Measurements from ENCODE around the gene ACTR6.
"Not testable (repeated sequence)": the region's sequence is repeated elsewhere in the genome, so short reads cannot be mapped to it uniquely, and the experiment has no call there.

The ACTR6 gene

DNA sequence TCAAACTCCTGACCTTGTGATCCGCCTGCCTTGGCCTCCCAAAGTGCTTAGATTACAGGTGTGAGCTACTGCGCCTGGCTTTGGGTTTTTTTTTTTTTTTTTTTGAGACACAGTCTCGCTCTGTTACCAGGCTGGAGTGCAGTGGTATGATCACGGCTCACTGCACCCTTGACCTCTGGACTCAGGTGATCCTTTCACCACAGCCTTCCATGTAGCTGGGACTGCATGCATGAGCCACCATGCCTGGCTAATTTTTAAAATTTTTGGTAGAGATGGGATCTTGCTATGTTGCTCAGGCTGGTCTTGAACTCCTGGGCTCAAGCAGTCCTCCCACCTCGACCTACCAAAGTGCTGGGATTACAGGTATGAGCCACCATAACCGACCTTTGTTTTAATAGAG lies 21.6 kb downstream of the ACTR6 start:
- not testable (repeated sequence) for DNase-seq

DNA sequence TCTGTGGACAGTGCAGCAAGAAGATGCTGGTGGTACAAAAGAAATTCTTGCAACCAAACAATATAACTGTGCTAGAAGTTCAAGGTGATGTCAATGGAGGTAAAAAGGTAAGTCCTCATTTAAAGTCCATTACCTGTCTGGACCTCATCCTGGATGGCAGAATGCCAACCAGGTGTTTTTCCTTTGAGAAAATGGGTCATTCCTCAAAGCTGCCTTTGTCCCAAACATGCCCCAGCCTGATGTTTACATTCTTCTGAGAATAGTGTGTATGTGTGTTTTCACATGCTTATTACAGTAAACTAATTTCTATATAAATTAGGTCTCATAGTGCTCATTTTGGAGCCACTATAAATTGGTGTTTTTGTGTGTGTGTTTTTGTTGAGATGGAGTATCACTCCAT lies 24.9 kb downstream of the ACTR6 start:
- DNase-seq = no peak

DNA sequence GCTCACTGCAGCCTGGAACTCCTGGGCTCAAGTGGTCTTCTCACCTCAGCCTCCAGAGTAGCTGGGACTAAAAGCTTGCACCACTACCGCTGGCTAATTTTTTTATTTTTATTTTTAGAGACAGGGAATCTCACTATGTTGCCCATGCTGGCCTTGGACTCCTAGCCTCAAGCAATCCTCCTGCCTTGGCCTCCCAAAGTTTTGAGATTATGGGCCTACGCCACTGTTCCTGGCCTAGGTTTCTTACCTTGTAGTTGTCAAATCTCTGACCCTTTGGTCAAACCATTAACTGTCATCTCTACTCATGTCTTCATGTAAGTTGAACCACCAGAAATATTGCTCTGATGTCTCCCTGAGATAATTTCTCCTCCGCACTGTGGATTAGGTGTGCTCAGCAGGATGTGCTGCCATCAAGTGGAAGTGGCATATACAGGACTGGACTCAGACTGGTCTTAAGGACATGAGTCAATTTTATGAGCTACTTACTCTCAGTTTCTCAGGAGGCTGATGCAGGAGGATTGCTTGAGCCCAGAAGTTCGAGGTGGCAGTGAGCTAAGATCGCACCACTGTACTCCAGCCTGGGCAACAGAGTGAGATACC lies 28.5 kb downstream of the ACTR6 start:
- DNase-seq = peak in 1 of 2 donors; percentile 11

DNA sequence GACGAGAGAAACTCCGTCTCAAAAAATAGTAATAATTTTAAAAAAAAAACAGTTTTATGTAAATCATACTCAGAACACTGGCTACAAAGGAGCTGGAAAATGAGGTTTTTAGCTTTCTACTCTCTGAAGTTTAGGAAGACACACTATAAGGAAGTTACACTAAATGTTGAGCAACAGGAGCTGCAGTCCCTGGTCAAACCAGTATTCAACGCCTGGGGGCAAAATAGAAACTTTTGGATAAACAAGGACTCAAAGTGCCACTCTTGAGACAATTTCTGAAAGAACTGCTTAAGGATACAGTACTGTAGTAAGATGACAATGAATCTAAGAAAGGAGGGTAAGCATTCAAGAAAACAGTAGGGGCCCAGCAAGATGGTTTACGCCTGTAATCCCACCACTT lies 29.3 kb downstream of the ACTR6 start:
- peak; percentile 44 to 45 for DNase-seq

DNA sequence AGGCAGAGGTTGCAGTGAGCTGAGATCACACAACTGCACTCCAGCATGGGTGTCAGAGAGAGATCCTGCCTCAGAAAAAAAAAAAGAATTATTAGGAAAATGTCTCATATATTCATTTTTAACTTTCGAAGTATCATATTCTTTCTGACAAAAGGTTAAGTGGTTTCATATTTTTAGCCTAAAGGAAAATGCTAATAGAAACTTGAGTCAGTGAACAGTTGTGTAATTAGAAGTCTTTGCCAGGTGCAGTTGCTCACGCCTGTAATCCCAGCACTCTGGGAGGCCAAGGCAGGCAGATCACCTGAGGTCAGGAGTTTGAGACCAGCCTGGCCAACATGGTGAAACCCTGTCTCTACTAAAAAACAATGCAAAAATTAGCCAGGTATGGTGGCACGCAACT lies 31.3 kb downstream of the ACTR6 start:
- DNase-seq = not testable (repeated sequence)

DNA sequence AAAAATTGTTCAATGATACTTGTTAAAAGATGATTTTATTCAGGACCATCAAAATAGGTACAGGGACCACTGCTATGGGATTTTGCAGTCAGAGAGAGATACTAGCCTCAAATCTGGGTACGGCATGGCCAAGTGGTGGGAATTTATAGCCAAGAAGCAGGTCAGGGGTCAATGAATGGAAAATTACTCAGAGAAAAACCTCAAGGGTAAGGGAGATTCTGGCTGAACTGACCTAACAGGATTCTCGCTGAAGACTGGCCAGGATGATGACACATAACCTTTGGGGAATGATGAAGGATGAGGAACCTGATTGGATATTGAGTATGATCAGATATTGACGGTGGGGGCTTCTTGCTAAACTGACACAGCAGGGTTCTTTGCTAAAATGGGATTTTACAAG lies 33.6 kb downstream of the ACTR6 start:
- DNase-seq = no peak

DNA sequence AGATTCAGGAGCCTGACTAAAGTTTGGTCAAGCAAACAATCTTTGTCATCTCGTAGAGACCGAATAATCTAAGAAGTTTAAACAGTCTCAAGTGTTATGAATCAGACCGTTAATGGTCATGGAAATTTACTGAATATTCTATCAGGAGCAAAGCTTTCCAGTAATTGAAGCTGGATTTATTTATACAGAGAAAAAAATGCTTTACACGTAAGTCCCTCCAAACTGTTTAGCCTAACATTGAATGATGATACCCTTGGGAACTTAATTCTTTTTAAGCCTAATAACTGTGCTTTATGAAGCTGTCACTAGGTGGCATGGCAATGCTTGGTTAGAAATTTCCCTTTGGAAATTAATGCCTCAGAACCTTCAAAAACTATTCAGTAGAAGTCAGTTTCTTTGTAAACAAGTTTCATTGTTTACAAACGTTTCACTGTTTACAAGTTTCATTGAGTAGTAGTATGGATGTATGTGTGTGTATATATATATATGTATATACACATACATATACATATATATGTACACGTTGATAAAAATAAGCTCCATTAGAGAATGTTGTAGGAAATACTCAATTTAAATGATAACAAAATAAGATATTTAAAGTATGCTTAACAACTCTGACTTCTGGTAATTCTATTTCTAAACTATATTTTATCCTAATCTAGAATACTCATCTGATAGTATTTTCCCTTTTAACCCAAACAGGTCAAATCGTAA lies 34.1 kb downstream of the ACTR6 start:
- peak; percentile 51 to 60 for DNase-seq

DNA sequence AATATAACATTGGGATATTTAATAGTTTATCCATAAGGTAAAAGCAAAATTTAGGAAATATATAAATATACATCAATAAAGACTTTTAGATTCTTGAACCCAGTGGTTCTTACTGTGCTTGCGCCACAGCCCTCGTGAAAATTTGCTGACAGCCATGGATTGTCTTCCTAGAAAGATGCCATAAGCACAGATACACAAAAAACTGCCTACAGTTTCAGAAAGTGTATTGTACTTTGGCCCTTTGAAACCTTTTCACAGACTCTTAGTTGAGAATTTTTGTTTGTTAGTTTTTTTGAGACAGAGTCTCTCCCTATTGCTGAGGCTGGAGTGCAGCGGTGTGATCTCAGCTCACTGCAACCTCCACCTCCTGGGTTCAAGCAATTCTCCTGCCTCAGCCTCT lies 38.2 kb downstream of the ACTR6 start:
- DNase-seq = no peak

DNA sequence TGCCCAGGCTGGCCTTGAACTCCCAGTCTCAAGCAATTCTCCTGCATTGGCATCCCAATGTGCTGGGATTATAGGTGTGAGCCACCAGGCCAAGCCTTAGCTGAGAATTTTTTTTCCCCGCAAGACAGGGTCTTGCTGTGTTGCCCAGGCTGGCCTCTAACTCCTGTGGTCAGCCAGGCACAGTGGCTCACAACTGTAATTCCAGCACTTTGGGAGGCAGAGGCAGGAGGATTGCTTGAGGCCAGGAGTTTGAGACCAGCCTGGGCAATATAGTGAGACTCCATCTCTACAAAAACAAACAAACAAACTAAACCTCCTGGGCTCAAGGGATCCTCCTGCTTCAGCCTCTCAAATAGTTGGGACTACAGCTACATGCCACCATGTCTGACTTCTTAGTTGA lies 39.0 kb downstream of the ACTR6 start:
- no peak for DNase-seq

DNA sequence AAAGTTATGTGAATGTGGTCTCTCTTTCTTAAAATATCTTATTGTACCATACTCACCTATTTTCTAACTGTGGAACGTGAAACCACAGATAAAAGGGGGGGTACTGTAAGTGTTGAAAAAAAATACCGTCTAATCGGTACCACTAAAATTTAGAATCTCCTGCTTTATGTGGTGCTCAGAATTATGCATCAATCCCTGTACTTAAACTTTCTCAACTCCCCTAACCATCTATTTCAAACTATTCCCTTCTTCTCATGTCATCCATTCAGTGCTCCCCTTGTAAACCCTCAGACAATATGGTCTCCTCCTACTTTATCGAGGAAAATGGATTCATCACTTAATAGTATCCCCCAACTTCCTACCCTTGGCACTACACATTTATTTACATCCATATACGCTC lies 42.5 kb downstream of the ACTR6 start:
- DNase-seq = no peak

DNA sequence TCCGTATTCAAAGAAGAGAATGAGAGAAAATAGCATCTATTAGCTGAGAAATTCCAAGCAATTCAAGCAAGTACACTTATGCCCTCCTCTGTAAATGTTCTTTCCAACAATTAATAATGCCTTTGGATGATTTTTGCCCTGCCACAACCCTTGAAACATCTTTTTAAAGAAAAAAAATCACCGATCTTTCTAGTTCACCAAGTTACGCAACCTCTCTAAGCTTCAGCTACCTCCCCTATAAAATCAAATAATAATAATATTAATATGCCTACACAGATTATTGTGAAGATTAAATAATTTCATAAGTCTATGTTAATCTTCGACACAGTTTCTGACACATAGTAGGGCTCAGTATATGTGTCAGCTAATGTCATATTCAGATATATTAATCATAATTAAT lies 47.1 kb downstream of the ACTR6 start:
- no peak for DNase-seq

DNA sequence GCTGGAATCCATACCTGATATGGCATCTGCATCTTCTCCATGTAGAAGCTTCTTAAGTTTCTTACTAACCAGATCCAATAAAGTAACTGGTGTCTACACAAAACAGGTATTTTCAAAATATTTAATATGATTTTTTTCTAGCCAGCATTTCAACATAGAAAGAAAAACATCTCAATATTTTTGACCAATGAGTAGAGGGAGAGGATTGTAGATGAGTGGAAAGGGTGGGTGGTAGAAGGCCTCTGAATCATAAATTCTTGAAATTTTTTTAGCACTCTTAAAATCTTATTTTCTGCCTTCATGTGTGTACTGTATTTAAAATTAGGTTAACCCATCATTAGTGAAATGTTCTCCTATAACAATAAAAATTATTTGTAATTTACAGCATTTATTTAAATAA lies 48.3 kb downstream of the ACTR6 start:
- DNase-seq = no peak

DNA sequence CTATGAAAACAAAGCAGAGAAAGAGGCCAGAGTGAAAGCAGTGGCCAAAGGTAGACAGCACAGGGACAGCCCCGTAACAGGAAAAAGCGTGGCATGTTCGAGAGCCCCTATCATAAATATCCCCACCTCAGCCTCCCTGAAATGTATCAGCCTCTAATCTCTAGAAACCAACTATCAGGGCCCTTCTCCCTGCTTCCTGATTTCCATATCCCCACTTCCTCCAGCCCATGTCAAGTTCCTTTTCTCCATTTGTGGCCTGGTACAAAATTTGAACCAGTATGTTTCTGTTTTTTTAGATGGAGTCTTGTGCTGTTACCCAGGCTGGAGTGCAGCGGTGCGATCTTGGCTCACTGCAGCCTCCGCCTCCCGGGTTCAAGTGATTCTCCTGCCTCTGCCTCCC lies 49.3 kb downstream of the ACTR6 start:
- DNase-seq = peak; percentile 10 to 15

DNA sequence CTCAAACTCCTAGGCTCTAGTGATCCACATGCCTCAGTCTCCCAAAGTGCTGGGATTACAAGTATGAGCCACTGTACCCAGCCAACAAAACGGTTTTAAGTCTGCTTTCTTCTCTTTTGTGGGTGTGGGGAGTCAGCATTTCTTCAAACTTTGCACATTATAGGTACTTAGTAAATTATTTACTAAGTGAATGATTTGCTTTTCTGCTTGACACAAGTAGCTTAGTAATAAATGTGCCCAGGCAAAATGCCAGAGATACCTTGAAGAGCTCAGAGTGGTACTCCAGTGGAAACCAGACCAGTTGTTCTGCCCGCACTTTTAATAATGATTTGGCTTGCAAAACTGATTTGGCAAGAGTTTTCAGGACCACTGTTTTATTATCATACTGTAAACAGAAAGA lies 51.3 kb downstream of the ACTR6 start:
- no peak for DNase-seq

DNA sequence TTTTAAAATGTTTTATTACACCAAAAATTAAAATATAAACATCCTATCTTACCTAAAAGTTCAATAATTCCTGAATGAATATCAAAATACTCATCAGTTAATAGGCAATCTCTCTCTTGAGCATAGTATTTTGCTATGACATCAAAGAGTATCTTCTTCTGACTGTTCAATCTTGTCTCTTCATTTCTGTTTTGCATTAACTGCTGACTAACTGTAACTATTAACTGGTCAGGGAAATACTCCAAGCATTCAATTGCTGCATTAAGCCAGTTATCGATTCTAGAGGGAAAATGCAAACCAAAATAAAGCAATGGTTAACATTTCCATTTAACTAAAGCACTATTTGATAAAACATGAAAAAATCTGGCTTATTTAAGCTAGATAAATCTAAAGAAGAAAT lies 52.8 kb downstream of the ACTR6 start:
- no peak for DNase-seq

DNA sequence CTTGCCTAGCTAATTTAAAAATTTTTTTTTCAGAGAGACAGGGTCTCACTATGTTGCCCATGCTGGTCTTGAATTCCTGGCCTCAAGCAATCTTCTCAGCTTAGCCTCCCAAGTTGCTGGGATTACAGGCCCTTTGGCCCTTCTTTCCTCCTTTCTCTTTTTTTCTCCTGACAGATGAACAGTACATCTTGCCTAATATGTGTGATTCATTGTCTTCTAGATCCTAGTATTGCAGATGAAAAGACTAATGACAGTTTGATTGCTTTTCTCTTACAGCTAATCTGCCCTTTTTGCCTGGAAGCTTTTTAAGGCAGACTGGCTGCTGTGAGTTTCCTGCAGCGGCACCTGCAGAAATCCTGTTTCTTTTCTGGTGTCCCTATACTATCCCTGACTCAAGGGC lies 54.3 kb downstream of the ACTR6 start:
- no peak for DNase-seq

DNA sequence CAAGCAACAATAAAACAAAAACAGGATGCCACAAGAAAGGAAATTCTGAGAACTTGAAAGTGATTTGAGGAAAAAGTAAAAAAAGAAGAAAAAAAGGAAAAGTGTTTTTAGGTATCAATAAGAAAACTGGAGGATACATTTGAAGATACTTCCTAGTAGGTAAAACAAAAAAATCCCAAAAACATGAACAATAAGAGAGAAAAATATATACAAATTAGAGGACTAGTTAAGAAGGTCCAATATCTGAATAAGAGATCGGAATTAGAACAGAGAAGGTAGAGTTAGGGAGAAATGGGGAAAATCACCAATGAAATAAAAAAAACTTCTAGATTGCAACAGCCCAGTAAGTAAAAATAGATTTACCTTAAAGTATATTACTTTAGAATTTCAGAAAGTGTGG lies 57.5 kb downstream of the ACTR6 start:
- DNase-seq = no peak

DNA sequence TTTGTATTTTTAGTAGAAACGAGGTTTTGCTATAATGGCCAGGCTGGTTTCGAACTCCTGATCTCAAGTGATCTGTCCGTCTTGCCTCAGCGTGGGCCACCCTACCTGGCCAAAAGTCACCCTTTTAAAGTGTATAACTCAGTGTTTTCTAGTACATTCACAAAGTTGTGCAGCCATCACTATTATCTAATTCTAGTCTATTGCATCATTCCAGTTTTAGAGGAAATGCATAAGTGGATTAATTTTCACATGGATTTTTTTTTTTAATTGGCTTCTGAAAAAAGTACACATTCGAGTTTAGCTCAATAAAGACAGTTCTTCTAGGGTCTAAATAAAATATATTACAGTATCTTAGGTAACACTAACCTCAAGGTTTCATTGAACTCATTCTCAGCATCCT lies 62.5 kb downstream of the ACTR6 start:
- no peak for DNase-seq

DNA sequence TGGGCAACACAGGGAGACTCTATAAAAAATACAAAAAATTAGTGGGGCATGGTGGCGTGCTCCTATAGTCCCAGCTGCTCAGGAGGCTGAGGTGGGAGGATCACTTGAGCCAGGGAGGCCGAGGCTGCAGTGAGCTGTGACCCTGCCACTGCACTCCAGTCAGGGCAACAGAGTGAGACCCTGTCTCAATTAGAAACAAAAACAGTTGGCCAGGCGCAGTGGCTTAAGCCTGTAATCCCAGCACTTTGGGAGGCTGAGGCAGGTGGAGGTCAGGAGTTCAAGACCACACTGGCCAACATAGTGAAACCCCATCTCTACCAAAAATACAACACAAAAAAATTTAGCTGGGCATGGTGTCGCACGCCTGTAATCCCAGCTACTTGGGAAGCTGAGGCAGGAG lies 64.5 kb downstream of the ACTR6 start:
- DNase-seq = not testable (repeated sequence)

DNA sequence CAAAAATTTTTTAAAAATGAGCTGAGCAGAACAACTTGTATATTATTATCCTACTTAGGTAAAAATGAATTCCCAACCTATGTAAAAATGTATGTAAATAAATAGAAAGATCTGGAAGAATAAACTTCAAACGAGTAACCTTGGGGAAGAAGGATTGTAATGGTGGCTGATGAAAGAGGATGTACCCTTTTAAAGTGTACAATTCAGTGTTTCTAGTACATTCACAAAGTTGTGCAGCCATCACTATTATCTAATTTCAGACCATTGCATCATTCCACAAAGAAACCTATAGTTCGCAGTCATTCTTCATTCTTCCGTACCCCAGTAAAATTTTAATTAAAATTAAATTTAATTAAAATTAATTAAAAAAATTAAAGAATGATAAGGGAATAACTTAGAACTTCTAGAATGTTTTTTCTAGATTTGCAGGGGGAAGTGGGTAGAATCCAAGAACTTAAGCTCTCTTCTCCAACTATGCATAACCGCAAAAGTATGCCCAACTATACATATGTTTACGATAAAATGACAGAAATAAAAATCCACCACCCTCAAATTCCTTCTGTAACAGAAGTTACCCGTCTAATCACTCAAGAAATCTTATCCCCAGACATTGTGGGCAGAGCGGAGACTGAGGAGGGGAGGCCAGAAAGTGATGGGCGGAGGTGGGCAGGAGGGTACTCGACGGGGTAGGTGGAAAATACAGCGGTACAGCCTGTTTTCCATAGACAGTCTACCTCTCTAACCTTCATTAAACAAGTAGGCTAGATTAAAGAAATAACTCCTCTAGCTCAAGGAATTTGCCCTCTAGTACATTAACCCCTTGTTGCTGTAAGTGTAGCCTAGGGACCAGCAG lies 65.3 kb downstream of the ACTR6 start:
- DNase-seq = no peak

DNA sequence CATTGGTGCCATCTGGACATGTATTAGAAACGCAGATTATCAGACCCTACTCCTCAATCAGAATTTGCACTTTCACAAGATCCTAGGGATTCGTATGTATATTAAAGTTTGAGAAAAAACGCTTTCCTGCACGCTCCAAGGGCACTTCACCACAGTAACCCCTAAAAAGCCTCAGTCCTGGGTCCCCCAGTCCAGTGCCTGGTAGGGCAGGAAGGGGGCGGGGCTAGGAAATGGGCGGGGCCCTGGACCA lies 65.9 kb downstream of the ACTR6 start:
- no peak for DNase-seq

DNA sequence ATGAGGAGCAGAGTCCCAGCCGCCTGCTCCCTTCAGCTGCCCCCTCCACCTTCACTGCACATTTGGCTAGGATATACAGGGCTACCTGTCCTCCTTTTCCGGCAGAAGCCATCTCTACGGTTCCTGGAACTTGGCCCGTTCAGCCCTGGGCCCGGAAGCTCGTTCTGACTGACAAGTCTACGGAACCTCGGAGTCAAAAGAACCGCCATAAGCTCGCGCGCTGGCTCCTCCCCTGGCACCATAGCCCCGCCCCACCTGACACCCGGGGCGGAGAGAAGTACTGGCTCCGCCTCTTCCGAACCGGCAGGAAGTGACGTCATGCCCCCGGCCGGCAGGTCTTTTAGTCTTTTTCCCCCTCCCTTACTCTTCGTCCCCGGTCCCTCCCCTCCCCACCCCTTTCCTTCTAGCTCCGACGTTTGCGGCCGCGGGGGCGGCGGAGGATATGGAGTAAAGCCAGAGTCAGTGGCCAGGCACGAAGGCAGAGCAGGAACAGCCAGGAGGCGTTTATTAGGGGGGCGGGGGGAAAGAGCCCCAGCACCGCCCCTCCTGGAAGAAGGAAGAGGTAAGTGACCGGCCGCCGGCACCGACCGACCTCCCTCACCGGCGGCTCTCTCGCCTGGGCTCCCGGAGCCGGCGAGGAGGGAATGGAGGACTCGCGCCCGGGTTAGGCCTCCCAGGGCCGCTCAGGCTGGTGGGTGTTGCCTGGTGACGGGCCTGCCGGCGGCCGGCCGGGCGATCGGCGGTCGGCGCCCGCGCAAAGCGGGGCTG lies 66.4 kb downstream of the ACTR6 start, which contains the start of the genes DEPDC4 and SCYL2:
DEPDC4 (minus strand) TSS at position 245 of the 768 bp plus-strand sequence; CDS start at position 242, 3 bp downstream.
SCYL2 (plus strand) TSS at position 343 of the 768 bp plus-strand sequence. CDS start 15,794 bp downstream, outside the sequence.
- peak; percentile 99 for DNase-seq

Data from inflammatory macrophage (primary cell).